ENCODE data around the gene CLCN4.

The CLCN4 gene

DNA sequence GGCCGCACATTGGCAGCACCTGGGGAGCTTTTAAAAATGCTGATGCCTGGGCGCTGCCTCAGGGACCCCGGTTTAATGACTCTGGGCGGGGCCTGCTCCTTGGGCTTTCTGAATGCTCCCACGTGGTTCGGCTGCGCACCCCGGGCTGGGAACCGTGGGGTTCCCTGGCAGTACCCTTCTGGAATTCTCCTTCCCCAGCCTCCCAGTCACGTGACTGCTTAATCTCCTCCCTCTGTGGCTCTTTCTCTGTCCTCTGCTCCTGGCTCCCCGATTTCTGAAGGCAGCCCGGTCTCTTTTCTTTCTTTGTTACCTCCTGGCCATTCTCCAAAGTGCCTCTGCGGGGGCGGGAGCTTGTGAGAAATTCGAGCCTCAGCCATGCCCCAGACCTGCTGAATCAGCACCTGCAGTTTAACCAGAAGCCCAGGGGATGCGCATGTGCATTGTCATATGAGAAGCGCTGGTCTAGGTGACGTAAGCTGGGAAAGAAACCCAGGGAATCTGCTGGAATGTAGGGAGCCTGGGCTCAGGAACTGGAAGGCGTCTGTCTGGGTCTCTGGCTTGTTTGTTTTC is 16.6 kb downstream of the CLCN4 start:
- no peak for DNase-seq (ENCODE audit: extremely low spot score)
- no peak for TF ChIP-seq CTCF (IDR thresholded peaks at IDR 0.05; ENCODE audit: control extremely low read depth, extremely low read depth, low read depth, missing control alignments)
- ChIA-PET POLR2A (no interaction called here), CTCF (interaction anchor here (4.6 kb wide), 1 partner anchor 16 kb away, joined by 34 read pairs; no protein-coding TSS in a partner anchor)

- CTCF ChIA-PET = interaction anchor here (1.0 to 4.6 kb wide), 5 partner anchors 14 to 54 kb away, joined by 3 to 34 read pairs (median 3); no protein-coding TSS in a partner anchor
- POLR2A ChIA-PET = no interaction called here
- DNase-seq (ENCODE audit: extremely low spot score) = no peak
- no peak for TF ChIP-seq CTCF (IDR thresholded peaks at IDR 0.05; ENCODE audit: control extremely low read depth, extremely low read depth, low read depth, missing control alignments)
Measured at GRCh38 chrX:10174051-10174450, 17.3 kb downstream of the CLCN4 start.

DNA sequence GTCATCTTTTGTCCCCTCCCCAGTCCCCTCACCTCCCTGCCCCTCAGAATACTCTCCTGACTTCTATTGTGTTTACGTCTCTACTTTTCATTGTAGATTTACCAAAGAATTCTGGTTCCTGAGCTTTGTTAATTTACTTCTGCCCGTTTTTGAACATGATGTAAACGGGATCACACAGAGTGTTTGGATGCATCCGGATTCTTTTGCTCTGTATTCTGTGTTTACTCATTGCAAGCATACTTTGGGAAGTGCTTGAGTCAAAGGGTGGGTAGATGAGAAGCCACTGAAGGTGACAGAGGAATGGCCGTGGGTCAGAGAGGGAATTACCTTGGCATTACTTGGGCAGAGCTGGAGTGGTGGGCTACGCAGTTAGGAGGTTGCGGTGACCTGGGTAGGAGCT is 18.0 kb downstream of the CLCN4 start:
- ChIA-PET POLR2A (no interaction called here), CTCF (interaction anchor here (1.0 to 4.6 kb wide), 5 partner anchors 14 to 55 kb away, joined by 3 to 34 read pairs (median 3); no protein-coding TSS in a partner anchor)
- DNase-seq (ENCODE audit: extremely low spot score) = no peak
- no peak for TF ChIP-seq CTCF (IDR thresholded peaks at IDR 0.05; ENCODE audit: control extremely low read depth, extremely low read depth, low read depth, missing control alignments)

GRCh38 chrX:10175319-10175871 is 18.6 kb downstream of the CLCN4 start:
- ChIA-PET POLR2A (no interaction called here), CTCF (interaction anchor here (1.2 to 4.6 kb wide), 2 partner anchors 14 to 37 kb away, joined by 3 to 34 read pairs; no protein-coding TSS in a partner anchor)
- no peak for TF ChIP-seq CTCF (IDR thresholded peaks at IDR 0.05; ENCODE audit: control extremely low read depth, extremely low read depth, low read depth, missing control alignments)
- DNase-seq (ENCODE audit: extremely low spot score) = no peak

GRCh38 chrX:10176121-10177003 is 19.6 kb downstream of the CLCN4 start:
- ChIA-PET CTCF (interaction anchor here (0.9 to 4.6 kb wide), 3 partner anchors 13 to 957 kb away, joined by 3 to 34 read pairs (median 3); no protein-coding TSS in a partner anchor), POLR2A (no interaction called here)
- TF ChIP-seq CTCF (IDR thresholded peaks at IDR 0.05; ENCODE audit: control extremely low read depth, extremely low read depth, low read depth, missing control alignments) = no peak
- no peak for DNase-seq (ENCODE audit: extremely low spot score)

- CTCF ChIA-PET = interaction anchor here (0.9 to 4.6 kb wide), 3 partner anchors 13 to 956 kb away, joined by 3 to 34 read pairs (median 3); no protein-coding TSS in a partner anchor
- no peak for DNase-seq (ENCODE audit: extremely low spot score)
- POLR2A ChIA-PET = no interaction called here
- no peak for TF ChIP-seq CTCF (IDR thresholded peaks at IDR 0.05; ENCODE audit: control extremely low read depth, extremely low read depth, low read depth, missing control alignments)
Measured at GRCh38 chrX:10177004-10177396, 20.2 kb downstream of the CLCN4 start.

All from GM10248 (cell line).